ENCODE results near the gene NEMF.
"Not testable (repeated sequence)": the region's sequence is repeated elsewhere in the genome, so short reads cannot be mapped to it uniquely, and the experiment has no call there.

Gene NEMF, protein sequence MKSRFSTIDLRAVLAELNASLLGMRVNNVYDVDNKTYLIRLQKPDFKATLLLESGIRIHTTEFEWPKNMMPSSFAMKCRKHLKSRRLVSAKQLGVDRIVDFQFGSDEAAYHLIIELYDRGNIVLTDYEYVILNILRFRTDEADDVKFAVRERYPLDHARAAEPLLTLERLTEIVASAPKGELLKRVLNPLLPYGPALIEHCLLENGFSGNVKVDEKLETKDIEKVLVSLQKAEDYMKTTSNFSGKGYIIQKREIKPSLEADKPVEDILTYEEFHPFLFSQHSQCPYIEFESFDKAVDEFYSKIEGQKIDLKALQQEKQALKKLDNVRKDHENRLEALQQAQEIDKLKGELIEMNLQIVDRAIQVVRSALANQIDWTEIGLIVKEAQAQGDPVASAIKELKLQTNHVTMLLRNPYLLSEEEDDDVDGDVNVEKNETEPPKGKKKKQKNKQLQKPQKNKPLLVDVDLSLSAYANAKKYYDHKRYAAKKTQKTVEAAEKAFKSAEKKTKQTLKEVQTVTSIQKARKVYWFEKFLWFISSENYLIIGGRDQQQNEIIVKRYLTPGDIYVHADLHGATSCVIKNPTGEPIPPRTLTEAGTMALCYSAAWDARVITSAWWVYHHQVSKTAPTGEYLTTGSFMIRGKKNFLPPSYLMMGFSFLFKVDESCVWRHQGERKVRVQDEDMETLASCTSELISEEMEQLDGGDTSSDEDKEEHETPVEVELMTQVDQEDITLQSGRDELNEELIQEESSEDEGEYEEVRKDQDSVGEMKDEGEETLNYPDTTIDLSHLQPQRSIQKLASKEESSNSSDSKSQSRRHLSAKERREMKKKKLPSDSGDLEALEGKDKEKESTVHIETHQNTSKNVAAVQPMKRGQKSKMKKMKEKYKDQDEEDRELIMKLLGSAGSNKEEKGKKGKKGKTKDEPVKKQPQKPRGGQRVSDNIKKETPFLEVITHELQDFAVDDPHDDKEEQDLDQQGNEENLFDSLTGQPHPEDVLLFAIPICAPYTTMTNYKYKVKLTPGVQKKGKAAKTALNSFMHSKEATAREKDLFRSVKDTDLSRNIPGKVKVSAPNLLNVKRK

DNA sequence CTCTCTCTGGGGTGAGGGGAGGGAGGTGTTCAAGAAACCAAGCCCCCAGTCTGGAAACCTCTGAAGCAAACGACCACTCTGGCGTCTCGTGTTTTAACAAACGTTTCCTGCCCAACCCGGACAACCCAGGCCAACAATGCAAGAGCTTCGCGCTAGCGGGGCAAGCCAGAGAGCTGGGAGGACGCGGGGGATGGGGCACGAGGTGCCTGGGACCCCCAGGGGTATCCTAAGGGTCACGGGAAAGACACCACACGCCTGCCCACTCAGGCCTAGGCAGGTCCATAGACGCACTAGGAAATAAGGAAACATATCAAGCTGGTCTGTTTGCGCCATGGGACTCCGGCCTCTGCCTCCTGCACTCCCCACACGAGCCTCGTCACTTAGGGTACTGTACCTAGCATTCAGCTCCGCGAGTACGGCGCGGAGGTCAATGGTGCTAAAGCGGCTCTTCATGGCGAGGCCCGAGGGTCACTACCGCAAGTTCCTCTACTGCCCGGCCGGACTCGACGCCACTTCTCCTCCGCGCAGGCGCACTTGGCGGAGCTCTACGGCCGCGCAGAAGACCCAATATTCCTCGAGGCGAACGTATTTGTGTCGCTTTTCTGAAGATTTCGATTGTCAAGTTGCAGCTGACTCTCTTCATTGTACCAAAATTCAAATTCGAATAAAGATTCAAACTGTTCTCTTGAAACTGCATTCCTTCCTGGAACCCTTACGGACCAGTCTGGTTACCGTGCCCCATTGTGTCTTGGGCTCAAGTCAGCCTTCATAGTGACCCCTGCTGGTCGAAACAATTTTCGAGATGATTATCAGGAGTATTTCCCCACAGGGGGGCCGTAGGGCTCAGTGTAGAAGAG, at the start of gene NEMF:
TSS of gene NEMF (minus strand) at position 488 of the 857 bp plus-strand sequence. CDS start at position 453, 35 bp downstream.
- peak; percentile 74 to 76 for DNase-seq (ENCODE audit: low read depth in 2 of 2)

DNA sequence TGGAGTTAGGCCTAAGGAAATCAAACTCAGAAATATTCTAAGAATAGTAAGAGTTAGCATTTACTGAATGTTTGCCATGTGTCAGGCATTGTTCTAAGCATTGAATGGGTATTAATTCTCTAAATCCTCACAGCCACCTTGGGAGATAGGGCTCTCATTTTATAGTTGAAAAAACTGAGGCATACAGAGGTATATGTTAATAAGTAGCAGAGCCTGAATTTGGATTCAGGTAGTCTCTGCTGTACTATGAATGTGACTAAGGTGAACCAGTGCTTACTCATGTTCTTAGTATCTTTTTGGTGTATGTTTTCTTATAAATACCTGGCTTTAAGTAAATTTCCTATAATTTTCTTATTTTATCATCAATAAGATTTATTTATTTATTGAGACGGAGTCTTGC, 48.4 kb upstream of the NEMF start:
- no peak for DNase-seq (ENCODE audit: low read depth in 2 of 2)

DNA sequence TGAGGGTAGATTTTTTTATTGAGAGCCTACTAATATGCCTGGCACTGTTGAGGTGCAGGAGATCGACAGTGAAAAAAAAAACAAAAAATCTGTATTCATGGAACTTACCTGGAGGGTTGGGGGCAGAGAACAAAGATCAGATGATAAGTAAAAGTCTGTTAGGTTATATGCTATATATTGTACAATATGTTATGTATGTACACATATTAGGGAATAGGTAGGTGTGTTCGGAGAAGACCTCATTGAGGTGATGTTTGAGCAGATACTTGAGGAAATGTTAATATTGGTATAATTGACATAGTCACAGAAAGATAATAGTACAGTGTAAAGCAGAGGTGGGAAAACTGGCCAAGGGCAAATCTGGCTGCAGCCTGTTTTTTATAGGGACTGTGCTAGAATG, 45.9 kb upstream of the NEMF start:
- no peak for DNase-seq (ENCODE audit: low read depth in 2 of 2)

DNA sequence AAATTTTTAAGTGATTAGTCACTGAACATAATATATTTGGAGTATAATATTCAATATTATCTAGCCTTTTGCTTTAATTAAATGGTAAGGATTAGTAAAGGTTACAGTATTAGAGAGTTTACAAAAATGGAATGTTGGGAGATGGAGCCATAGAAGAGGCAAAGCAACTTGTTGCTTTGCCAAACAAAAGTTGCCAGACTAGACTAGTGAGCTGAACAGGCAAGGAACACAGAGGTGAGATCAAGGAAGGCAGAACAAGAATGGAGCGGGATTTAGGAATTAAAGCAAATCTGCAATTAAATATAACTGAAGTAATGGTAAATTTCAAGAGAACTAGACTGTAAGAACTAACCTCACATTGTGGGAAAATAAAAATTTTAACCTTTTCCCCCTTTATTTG, 45.4 kb upstream of the NEMF start:
- no peak for DNase-seq (ENCODE audit: low read depth in 2 of 2)

DNA sequence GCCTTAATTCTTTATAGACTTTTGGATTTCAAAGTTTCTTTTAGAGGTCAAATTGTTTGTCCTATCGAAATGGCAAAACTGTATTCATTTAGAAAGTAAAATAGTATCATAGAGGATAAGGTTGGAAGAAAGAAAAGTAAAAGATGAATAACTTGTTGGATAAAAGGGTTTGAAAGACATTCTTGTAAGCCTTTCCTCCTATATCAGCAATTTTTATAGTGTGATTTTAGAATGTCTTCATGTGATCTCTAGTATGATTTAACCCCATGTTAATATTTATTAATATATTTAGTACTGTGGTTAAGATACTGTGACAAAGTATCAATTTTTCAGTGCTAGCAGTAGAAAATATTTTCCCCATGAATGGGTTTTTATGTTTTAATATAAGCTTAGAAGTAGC, 44.8 kb upstream of the NEMF start:
- no peak for DNase-seq (ENCODE audit: low read depth in 2 of 2)

DNA sequence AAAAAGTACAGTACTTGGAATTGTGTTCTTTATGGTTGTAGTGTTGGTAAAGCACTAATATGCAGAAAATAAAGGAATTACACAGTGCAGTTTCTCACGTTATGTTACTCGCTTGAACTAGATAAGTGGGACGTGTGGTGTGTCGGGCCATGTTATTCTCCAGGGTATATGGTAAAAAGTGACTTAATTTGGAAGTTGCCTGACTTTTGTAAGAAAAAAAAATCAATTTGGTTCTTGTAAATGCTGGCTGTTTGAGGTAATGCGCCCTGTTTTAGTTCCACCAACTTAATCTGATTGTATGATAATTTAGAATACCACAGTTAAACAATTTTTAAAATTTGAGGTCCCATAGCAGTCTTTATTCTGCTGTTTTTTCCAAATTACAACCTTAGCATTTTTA, 44.4 kb upstream of the NEMF start:
- no peak for DNase-seq (ENCODE audit: low read depth in 2 of 2)

DNA sequence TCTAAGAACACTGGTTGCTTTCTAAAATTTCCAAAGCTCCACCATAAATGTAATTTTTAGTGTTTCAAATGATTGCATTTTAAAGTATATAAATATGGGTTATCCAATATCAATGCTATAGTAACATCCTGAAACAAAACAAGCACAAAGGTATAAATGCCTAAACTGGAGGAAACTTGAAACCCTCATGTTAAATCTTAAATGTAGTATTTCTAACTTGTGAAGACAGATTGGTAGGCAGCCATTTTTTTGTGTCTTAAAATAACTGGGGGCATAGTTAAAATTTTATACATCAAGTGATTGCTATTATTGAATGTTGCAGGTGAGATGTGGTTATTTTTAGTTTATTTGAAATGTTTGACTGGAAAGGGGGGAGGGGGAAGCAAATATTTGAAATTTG, 43.7 kb upstream of the NEMF start:
- DNase-seq (ENCODE audit: low read depth in 2 of 2), result not testable (repeated sequence)

DNA sequence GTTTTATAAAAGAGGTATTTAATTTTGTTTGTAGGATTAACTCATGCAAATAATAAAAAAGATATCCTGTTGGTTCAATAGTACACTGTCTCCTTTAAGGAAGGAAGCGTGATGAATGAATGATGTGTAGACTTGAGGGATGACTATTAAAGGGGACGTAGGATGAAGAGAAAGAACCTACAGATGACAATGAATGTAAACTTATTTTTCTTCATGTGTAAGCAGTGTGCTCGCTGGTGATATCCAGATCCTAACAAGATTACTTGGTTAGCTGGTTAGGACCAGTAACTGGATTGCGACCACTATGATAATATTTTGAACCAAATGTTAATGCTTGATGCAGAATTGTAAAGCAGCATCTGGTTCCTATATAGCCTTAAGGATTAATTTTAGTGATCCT, 42.9 kb upstream of the NEMF start:
- DNase-seq (ENCODE audit: low read depth in 2 of 2), result no peak

DNA sequence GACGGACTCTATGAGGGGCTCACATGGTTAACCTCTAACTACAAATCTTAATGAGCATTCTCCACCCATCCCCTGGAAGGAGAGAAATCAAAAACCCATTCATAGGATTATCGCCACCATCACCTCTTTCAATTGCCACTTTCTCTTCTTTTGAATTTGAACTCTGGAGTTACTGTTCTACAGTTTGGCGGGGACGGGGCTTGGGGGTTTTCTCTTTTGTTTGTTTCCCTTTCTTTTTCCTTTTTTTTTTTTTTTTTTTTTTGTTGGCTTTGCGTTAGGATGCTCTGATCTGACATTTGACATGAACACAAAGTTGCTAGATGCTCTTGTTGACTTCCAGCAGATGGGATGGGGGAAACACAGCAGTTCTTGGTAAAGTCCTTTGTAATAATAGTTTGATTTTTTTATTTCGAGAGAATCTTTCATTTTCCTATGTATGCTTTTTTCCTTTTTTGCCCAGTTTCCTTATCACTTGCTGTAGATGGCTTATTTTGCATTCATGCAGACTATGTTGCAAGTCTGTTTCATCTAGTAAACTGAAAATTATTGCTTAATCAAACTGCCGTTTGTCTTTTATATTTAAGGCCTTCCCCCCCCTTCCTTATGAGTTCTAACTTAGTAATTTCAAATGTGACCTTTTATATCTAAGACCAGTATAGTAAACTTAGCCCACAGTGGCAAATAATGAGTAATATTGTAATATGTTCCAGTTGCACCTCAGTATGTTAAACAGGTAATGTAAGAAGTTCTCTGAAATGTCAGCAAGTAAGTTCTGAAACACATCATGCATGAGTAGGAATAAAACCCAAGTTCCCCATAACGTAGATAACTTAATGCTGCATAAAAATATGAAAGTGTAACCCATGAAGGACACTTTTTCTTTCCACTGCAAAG, 41.9 kb upstream of the NEMF start:
- not testable (repeated sequence) for DNase-seq (ENCODE audit: low read depth in 2 of 2)

DNA sequence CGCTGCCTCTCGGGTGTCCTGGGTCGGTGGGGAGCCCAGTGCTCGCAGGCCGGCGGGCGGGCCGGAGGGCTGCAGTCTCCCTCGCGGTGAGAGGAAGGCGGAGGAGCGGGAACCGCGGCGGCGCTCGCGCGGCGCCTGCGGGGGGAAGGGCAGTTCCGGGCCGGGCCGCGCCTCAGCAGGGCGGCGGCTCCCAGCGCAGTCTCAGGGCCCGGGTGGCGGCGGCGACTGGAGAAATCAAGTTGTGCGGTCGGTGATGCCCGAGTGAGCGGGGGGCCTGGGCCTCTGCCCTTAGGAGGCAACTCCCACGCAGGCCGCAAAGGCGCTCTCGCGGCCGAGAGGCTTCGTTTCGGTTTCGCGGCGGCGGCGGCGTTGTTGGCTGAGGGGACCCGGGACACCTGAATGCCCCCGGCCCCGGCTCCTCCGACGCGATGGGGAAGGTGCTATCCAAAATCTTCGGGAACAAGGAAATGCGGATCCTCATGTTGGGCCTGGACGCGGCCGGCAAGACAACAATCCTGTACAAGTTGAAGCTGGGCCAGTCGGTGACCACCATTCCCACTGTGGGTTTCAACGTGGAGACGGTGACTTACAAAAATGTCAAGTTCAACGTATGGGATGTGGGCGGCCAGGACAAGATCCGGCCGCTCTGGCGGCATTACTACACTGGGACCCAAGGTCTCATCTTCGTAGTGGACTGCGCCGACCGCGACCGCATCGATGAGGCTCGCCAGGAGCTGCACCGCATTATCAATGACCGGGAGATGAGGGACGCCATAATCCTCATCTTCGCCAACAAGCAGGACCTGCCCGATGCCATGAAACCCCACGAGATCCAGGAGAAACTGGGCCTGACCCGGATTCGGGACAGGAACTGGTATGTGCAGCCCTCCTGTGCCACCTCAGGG, 41.0 kb upstream of the NEMF start:
- peak; percentile 49 to 70 for DNase-seq (ENCODE audit: low read depth in 2 of 2)

DNA sequence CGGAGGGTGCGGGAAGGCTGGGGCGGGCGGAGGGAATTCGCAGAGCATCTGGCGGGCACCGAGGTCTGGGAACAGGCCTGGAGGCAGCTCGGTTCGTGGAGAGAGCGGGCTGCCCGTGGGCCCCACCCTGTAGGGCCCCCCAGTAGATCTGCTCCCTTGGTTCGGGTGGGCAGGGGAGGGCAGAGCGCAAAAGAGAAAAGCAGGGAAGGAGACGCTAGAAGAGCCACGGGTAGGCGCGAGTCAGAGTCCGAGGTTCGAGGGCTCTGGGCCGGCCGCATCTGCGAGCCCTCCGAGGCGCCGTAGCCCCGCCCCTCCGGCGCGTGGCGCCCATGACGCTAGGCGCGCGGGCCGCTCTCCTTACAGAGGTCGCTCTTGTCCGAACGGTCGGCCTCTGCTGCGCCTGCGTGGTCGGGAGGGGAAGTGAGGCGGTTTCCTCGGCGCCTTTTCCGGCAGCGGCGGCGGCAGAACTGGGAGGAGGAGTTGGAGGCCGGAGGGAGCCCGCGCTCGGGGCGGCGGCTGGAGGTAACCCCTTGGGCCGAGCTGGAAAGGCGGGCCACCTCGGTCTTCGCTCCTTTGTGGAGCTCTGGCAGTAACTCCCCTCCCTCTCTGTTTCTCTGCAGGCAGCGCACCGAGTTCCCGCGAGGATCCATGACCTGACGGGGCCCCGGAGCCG, 40.2 kb upstream of the NEMF start, which contains the start of gene ARF6:
TSS of gene ARF6 (plus strand) at position 447 of the 673 bp plus-strand sequence. CDS start 655 bp downstream, outside the sequence.
- peak; percentile 91 to 97 for DNase-seq (ENCODE audit: low read depth in 2 of 2)

DNA sequence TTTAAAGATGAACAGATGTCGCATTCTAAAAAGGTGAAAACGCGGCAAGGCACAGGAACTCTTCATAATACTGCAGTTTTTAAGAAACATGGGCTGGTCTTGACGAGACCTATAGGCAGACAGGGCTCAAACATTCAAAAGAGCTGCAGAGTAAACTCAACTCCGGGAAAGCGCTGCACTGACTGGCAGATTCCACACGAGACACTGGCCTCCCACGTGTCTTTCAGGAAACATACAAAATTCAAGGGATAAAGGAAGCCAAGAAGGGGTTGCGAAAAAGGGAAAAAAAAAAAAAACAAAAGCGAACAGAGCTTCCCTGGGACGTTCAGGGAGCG, 39.7 kb upstream of the NEMF start:
- peak in 1 of 2 donors; percentile 30 for DNase-seq (ENCODE audit: low read depth in 2 of 2)

DNA sequence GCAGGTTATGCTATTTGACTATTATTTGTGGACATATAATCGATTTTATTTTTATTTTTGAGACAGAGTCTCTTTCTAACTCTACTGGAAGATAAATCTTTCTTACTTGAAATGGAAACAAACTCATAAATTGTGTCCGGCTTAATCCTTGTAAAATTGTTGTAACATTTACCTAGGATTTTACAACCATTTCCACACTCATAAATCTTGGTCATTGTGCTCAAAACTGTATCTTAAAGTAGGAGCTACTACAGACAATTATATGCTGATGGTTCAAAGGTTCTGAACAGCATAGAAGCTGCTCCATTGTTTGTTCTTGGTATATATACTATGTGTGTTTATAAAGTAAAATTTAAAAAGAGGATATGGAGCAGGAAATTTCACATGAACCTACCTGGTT, 35.7 kb upstream of the NEMF start:
- DNase-seq (ENCODE audit: low read depth in 2 of 2), result no peak

DNA sequence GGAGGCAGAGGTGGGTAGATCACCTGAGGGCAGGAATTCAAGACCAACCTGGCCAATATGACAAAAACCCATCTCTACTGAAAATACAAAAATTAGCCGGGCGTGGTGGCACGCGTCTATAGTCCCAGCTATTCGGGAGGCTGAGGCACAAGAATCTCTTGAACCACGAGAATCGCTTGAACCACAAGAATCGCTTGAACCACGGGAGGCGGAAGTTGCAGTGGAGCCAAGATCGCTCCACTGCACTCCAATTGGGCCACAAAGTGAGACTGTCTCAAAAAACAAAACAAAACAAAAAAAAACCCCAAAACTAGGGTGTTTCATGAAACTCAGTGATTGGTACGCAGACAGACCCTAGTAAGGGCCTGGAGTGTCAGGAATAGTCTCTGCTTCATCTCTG, 33.9 kb upstream of the NEMF start:
- DNase-seq (ENCODE audit: low read depth in 2 of 2), result no peak

DNA sequence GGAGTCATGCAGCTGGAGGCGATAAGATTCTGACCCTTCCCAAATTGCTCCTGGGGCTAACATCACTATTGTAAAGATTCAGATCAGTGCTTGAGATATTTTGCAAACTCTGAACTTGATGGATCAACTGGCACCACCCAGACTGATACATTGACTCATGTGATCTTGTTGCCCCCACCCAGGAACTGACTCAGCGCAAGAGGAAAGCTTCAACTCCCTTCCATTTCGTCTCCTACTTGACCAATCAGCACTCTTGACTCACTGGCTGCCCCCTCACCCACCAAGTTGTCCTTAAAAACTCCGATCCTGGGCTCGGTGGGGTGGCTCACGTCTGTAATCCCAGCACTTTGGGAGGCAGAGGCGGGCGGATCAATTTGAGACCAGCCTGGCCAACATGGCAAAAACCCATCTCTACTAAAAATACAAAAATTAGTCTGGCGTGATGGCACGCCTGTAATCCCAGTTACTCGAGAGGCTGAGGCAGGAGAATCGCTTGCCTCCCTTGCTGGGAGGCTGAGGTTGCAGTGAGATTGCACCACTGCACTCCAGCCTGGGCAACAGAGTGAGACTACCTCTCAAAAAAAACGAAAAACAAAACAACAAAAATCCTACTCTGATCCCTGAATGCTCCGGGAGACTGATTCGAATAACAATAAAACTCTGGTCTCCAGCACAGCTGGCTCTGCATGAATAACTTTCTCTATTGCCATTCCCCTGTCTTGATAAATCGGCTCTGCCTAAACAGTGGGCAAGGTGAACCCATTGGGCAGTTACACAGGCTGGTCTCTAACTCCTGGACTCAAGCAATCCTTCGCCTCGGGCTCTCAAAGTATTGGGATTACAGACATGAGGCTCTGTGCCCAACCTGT, 30.5 kb upstream of the NEMF start:
- DNase-seq (ENCODE audit: low read depth in 2 of 2), result no peak

DNA sequence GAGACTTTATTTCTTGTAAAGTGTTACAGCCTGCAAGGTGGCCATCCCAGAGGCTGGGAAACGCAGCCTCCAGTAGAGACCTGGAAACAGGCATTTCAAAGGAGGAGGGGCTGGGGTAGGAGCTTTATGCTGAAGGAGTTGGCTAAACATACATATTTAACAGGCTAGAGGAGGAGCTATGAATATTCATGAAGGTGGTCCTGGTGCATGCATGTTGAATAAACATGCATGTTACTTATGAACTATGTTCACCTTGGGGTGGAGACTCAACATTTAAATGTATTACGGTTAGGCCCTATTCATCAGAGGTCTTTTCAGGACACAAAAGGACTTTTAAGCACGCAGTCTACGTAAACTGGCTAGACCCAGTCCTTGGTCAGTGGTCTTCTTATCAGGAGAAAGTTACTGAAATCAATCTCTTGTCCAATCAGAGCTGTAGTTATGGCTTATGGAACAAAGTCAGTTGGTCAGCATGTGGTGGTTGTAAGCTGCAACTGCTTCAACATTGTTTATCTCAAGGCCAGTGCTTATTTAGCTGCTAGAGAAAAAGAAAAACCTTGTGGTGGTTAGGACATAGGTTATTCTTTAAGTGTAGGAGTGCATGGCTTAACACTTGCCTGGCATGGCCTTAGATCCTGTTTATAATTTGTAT, 28.9 kb upstream of the NEMF start:
- DNase-seq (ENCODE audit: low read depth in 2 of 2), result no peak

Measured in stimulated activated CD4-positive, alpha-beta T cell treated with anti-CD3 and anti-CD28 coated beads, Interleukin-1b, Interleukin-23, amount 100 ng/mL, for 4 hours (primary cell).